NAMALWA (cell line): ENCODE results near the gene DAND5.

ENCODE experiments used
- DNase-seq: peaks from one replicate; pipeline ENCODE4 v3.0.0-alpha.2; 2015; ENCODE audit warnings: low spot score

DAND5 gene

GRCh38 chr19:13022859-13023636 lies 53.7 kb downstream of the DAND5 start:
- DNase-seq, result no peak

- DNase-seq, result no peak
These were observed 54.3 kb downstream of the DAND5 start for GRCh38 chr19:13023656-13024055.
